Stimulated activated CD4-positive, alpha-beta T cell treated with anti-CD3 and anti-CD28 coated beads, Interleukin-15, amount 100 ng/mL, for 48 hours (primary cell): ENCODE results near the gene PIP4P1.
"Not testable (repeated sequence)": the region's sequence is repeated elsewhere in the genome, so short reads cannot be mapped to it uniquely, and the experiment has no call there.

Experiments
- DNase-seq, 2 donors: peaks; one replicate each; pipeline ENCODE4 v3.0.0-alpha.2; 2020; ENCODE audit warnings: low read depth in 2 of 2

The PIP4P1 gene

DNA sequence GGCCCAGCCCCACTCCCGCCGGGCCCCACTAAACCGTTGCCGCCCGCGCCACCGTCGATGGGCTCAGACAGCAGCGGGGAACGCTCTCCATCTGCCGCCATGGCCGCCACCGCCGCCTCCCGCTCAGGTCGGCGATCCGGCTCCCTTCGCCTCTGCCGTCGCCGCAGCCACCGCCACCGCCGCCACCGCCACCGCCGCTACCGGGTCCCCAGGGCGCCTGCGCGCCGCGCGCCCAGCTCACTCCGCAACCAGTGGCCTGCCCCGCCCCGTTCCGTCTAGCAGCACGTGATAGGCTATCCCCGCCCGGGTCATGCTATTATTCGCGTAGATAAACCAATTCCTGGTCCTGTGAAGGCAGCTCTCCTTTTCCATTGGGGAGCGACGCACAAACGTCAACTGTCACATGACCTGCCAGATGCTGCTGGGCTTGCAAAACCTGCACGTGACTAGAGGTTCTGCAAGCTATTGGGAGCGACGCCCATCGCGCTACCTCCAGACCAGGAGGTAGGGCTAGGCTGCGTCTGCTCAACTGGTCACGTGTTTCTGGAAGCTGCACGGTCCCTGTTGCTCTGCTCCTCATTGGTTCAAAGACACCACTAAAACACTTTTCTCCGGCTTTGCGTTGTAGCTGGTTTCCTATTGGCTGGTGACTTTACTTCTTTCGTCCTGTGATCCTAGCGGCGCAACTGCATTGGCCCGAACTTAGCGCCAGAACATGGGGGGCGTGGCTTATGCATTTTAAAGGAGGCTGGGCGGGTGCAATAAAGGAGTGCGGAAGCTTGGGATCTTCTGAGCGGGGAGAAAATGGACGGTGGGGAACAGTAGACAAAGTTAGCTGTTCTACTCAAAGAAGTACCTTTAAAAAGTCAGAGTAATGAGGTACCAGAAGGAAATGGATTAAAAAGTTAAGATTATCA, at the start of gene PIP4P1:
Gene PIP4P1 (minus strand): TSS at position 210 of the 917 bp plus-strand sequence. CDS start 109 bp downstream, at position 101.
- DNase-seq = peak; percentile 95 to 98

DNA sequence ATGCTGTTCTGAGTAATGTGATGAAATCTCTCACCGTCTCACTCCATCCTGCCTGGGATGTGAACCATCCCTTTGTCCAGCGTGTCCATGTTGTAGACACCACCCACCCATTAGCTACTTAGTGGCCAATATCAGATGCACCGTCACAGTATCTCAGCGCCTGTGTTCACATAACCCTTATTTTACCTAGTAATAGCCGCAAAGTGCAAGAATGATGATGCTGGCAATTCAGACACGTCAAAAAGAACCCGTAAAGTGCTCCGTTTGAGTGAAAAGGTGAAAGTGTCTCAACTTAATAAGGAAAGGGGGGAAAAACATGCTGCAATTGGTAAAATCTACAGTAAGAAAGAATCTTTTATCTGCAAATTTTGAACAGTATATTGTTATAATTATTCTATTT, 47.1 kb upstream of the PIP4P1 start:
- DNase-seq = no peak

DNA sequence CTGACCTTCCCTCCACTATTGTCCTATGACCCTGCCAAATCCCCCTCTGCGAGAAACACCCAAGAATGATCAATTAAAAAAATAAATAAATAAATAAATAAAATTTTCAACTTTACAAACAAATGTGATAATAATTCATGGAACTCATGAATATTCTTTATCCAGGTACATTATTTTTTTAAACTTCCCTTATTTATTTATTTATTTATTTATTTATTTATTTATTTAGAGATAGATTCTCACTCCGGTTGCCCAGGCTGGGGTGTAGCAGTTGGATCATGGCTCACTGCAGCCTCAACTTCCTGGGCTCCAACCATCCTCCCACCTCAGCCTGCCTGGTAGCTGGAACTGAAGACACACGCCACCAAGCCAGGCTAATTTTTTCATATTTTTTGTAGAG, 46.3 kb upstream of the PIP4P1 start:
- DNase-seq = not testable (repeated sequence)

DNA sequence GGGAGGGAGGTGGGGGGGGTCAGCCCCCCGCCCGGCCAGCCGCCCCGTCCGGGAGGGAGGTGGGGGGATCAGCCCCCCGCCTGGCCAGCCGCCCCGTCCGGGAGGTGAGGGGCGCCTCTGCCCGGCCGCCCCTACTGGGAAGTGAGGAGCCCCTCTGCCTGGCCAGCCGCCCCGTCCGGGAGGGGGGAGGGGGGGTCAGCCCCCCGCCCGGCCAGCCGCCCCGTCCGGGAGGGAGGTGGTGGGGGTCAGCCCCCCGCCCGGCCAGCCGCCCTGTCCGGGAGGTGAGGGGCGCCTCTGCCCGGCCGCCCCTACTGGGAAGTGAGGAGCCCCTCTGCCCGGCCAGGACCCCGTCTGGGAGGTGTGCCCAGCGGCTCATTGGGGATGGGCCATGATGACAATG, 45.5 kb upstream of the PIP4P1 start:
- DNase-seq = not testable (repeated sequence)

DNA sequence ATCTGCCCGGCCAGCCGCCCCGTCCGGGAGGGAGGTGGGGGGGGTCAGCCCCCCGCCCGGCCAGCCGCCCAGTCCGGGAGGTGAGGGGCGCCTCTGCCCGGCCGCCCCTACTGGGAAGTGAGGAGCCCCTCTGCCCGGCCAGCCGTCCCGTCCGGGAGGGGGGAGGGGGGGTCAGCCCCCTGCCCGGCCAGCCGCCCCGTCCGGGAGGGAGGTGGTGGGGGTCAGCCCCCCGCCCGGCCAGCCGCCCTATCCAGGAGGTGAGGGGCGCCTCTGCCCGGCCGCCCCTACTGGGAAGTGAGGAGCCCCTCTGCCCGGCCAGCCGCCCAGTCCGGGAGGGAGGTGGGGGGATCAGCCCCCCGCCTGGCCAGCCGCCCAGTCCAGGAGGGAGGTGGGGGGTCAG, 45.0 kb upstream of the PIP4P1 start:
- DNase-seq = not testable (repeated sequence)

DNA sequence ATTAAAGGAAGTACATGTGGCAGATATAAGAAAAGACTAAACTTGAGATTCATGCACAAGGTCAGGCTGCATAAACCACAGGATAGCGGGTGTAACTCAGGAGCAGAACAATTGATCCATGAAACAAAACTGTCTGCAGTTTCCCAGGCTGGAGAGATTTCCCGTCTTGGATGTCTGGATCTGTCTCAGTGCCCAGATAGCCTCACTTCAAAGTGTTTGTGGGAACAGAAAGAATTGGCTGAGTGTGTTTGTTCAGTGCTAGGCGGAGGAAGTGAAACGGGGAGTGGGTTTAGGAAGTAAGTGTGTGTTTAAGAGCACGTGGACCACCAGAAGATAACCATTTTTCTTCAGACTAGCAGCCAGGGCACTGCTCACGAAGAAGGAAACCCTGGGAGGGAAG, 42.7 kb upstream of the PIP4P1 start:
- no peak for DNase-seq

DNA sequence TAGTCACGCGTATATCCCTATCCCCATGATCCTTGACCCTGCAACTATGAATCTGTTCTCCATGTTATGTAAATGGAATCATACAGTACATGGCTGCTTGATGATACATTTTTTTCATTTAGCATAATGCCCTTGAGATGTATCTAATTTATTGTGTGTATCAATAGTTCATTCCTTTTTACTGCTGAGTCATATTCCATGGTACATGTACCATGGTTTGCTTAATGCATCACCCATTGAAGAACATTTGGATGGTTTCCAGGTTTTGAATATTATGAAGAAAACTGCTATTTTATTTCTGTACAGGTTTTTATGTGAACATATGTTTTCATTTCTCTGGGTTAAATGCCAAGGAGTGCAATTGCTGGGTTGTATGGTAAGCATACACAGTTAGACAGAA, 40.1 kb upstream of the PIP4P1 start:
- DNase-seq = no peak

DNA sequence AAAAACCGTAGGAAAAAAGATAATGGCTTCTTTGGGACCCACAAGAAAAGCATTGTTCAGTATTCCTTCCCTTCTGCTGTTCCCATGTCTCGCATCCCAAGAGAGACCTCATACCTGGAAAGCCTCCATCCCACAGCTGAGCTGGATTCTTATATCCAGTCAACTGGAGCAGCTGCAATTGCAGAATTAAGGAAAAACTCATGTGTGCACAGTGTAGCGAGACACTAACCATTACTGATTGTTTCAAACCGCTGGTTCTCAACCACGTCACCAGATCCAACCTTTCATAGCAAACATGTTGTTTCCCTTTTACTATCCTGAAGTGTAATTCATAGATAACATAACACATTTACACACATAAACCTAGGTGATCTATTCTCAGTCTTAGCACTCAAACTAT, 38.6 kb upstream of the PIP4P1 start:
- no peak for DNase-seq

DNA sequence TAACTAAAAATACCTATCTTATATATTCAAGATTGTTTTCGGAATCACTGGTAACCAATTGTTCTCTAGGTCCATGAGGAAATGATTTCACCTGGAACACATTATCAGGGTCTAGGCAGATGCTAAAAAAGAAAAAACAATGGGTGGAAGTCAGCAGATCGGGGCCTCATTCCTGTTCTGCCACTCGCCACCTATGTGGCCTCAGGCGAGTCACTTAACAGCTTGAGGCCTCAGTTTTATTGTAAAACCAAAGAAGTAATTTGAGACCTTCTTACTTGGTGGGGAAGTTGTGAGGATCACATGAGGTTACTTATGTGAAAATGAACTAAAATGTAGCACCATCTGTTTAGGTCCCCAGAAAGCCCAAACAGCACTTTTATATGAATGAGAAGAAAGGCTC, 37.9 kb upstream of the PIP4P1 start:
- no peak for DNase-seq

DNA sequence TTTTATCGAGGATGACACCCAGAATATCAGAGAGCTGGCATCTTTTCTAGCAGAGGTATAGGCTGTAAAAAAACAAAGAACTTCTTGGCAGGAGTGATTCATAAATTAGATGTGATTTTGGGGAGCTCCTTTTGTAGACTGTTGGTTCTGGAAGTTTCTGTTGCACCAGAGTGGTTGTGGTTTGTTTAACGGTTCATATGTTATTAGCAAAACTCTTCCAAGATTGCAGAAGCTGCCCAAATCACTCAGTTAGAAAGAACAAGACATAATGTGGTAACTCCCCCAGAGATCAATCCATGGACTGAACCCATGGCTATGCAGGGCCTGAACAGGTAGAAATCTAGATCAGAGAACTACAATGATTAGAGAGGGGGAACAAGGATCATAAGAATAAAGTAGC, 37.4 kb upstream of the PIP4P1 start:
- no peak for DNase-seq

DNA sequence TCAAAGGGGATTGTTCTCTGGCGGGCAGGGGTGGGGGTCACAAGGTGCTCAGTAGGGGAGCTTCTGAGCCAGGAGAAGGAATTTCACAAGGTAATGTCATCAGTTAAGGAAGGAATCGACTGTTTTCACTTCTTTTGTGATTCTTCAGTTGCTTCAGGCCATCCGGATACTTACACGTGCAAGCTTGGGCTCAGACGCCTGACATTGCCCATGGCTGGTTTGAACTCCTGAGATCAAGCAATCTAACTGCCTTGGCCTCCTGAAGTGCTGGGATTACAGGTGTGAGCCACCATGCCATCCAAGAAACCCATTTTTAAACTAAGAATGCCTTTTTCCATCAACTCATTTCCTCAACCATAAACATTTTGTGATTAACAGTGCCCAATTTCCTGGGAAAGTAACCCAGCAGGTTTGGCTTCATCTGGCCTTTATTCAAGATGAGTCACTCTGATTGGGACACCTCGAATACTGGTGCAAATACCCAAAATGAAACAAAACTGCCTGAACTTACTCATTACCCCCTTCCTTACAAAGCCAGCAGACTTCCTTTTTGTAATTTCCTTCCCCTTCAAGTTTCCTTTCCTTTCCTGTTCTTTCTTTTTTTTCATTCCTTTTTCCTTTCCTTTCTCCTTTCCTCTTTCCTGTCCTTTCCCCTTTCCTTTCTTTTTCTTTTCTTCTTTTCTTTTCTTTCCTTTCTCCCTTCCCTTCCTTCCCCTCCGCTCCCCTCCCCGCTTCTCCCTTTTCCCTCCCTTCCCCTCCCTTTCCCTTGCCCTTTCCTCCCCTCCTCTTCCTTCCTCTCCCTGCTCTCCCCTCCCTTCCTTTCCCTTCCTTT, 33.9 kb upstream of the PIP4P1 start:
- DNase-seq = no peak

DNA sequence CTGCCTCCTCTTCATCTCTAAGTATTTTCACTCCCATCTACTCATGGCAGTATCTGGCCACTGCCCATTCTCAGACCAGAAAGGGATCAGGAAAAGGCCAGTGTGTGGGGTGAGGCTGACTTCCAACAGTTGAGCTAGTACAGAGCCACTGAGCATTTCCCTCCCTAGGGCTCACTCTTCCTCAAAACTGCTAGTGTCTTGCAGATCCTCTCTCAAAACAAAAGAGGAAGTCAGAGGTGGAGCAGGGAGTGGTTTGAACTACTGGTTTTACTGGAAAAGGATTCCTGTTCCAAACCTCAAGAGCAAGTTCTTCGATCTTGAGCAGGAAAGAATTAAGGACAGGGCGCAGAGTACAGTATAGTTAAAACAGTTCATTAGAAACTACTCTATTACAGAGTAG, 32.4 kb upstream of the PIP4P1 start:
- DNase-seq = no peak

DNA sequence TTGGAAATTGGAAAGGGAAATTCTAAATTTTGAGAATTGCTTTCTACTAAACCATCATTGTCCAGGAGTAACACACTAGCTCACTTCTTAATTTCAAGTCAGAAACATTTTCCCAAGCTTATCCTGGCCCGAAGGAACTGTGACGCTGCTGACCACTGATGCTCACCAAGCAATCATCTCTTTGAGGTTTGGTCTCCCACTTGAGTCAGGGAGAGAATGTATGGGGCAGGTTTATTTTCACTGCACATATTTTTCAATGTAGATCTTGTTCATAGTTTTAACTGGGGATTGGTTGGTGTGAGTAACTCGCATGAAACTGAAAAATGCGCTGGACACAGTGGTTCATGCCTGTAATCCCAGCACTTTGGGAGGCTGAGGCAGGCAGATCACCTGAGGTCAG, 31.3 kb upstream of the PIP4P1 start:
- DNase-seq = no peak

DNA sequence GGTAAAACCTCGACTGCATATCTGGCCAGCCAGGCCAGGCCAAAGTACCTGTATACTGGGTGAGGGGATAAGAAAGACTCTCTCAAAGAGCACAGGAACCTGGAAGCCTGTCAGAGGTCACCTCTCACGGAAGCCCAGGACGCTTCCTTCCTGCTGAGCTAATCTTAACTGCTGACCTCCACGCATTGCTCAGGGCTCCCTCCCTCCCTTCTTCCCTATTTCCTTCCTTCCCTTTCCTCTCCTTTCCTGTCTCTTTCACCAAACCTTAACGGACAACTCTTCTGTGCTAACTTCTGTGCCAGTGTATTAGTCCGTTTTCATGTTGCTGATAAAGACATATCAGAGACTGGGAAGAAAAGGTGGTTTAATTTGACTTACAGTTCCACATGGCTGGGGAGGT, 29.3 kb upstream of the PIP4P1 start:
- DNase-seq = no peak

DNA sequence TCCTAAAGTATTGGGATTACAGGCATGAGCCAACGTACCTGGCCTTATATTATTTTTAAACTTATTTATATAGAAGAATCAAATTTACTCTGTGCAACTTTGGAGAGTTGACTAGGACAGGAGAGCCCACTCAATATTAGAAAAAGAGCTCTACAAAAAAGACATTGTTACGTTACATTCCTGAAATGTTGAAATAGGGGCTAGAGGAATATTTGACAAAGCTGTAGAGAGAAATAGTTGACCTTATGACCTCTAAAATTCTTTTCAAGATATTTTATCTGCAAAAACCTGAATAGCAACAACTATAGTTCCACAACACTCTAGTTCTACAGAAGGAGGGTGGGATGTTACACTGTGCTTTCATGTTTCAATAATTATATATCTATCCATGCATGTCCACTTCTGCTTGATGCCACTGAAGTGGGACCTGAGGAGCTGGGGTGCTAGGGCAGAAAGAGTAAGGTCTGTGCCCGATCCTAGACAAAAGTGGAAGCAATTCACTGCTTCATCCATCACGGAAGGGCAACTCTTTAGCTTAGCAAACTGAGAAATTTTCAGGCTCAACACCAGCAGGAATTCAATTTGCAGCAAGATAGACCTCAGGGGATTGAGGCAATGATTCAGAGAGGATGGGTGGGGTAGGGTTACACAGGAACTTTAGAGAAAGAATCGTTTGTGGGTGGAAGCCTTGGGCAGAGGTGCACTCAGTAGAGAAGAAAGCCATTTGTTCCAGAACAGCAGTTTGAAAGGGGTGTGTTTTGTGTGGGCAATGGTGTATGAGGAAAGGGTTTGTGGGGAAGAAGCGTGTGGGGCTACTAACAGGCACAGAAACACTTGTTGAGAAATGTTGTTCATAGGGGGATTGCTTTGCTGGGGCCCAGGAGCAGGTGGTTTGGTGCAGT, 28.1 kb upstream of the PIP4P1 start:
- DNase-seq = no peak

DNA sequence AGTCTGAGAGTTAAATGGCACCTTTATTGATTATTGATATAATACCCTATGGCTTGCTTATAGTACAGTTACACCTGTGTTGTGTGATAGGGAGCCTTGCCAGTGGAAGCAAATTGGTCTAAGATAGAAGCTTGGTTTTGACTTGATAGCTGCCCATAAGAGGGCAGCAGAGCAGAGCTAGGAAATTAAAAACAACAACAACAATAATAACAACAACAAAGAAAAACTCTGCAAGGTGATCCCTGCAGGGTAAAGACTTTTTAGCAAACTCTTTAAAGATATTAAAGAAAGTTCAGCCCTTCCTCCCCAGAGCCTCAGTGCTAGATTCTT, 26.1 kb upstream of the PIP4P1 start:
- DNase-seq = no peak

DNA sequence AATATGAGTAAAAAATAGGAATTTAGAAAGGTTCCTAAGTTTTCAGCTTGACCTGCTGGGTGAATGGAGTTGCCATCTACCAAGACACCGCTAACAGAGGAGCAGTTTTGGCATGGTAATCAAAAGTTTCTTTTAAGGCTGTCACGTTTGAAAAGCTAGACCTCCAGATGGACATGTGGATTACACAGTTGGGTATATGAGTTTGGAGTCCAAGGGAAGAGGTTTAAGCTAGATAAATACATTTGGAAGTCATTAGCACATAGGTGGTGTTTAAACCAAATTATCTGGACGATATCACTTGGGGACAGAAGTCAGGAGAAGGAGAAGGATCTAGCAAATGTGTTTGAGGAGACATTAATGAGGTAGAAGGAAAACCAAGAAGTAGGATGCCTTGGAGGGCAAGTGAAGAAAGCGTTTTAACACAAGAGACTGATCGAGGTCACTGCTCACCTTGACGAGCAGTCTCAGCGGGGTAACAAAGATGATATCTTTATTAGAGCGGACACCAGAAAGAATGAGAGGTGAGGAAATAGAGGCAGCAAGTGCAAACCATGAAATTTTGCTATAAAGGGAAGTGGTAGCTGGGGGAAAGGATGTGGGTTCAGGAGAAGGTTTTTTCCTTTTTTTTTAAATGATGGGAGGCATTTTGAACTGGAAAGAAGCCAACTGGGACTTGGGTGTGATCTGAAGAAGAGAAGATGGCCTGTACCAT, 25.6 kb upstream of the PIP4P1 start:
- DNase-seq = no peak

DNA sequence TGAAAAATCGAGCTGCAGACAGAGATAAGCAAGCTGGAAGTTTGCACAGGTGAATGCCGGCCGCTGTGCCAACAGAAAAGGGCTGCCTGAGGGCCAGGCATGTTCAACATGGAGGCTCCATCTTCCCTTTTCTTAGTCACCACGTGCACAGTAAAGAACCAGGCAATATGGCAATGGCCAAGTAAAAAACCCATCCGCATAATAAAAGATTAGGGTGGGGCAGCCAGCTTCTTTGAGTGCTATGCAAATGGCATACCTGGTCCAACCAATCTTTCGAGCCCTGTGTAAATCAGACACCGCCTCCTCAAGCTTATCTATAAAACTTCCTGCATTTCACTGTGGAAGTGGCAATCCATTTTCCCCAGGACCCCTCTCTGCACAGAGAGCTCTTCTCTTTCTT, 24.7 kb upstream of the PIP4P1 start:
- DNase-seq = no peak

DNA sequence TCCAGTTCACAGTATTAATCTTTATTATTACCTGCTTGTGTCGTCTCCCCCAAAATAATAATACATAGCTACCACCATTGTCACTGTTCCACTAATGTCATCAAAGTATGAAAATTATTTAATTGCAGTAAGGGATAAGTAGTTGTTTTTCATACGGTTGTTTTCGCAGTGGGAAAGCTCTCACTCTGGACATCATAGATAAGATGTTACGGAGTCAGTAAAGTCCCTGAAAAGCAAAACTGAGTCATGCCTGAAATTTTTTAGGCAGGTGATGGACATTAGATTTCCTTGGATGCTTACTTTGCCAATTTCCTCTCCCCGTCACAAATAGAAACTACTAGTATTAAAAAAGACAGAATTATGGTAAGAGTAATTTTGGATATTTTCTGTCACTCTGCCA, 21.1 kb upstream of the PIP4P1 start:
- no peak for DNase-seq

DNA sequence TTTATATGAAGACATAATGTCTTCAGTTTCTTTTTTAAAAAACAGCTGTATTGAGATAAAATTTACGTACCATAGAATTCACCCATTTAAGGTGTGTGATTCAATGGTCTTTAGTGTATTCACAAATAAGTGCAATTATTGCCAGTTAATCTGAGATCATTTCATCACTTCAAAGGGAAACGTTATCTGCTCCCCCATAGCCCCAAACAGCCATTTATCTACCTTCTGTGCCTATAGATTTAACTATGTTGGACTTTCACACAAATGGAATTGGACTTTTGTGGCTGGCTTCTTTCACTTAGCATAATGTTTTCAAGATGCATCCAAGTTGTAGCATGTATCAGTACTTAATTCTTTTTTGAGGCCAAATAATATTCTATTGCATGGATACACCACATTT, 17.7 kb upstream of the PIP4P1 start:
- DNase-seq = no peak

DNA sequence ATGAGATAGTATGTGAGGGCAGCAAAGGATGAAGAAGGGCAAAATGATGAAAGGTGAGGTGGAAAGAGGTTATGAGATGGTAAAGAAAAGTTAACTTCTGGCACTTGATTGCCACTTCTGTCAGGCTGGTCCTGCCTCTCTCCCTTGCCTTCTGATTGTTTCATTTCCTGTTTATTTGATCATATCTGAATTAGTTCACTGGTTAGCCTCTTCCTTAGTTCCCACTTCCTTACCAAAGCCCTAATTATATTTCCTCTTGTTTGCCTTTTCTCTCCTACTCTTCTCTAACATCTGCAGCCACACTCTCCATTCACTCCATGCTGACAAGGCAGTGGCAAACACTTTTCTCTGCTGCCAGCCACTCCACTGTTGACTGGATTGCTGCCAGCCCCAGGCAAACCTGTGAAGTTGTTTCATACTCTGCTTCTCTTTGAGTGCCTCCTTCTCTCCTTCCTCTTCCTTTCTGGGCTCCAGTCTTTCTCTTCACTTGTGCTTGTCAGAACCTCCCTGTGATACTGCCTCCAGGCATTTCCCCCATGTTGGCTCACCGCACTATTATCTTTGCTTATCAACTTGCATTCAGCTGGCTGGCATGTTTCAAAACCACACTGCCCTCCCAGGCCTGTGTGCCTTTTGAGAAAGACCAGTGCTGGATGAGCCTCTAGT, 16.1 kb upstream of the PIP4P1 start:
- no peak for DNase-seq
